Left colon (tissue), 2 donors: ENCODE results near the gene ACP1. TPM values are rescaled to one million over a fixed set of nuclear protein-coding genes. Genes with fewer than 3 reads are reported as not detected.

Source experiments
- ATAC-seq: fragments of 200-7000 bp; cut with Tn5 transposase; one replicate; pipeline ENCODE4 v1.9.1; 2020; ENCODE audit warnings: mild to moderate bottlenecking, moderate library complexity
- DNase-seq, 2 donors: peaks; one replicate each; pipeline ENCODE4 v3.0.0-alpha.2; 2020
- intact Hi-C, 2 donors: fragments of 100-400 bp; cut with DNase I in 1 of 2; cut with micrococcal nuclease in 1 of 2; formaldehyde crosslinking; loops; one replicate each; pipeline versions ENCODE4 v1.11.2 to v1.14.0; 2022; cut with DNase I, micrococcal nuclease
- total RNA-seq, 2 donors: library from RNA; stranded (reverse); fragmentation: NEBNext Ultra II Directional; extraction: Animal tissue kit (Norgen Biotek cat#: 25700); gene quantifications; one replicate each; pipeline ENCODE4 v1.2.1, GENCODE V29; 2021
- donor health status: DM: no; HTN: no; CAD: no.
- donor health status: DM: yes; HTN: yes; CAD: no.

Gene ACP1
- total RNA-seq, 2 donors from 2014 or later: 74.3 to 91.1 TPM

GRCh38 chr2:275466-275865, 10.7 kb downstream of the ACP1 start:
- ATAC-seq (peak; percentile 74), DNase-seq (no peak)
- intact Hi-C loops: no loop called here

DNA sequence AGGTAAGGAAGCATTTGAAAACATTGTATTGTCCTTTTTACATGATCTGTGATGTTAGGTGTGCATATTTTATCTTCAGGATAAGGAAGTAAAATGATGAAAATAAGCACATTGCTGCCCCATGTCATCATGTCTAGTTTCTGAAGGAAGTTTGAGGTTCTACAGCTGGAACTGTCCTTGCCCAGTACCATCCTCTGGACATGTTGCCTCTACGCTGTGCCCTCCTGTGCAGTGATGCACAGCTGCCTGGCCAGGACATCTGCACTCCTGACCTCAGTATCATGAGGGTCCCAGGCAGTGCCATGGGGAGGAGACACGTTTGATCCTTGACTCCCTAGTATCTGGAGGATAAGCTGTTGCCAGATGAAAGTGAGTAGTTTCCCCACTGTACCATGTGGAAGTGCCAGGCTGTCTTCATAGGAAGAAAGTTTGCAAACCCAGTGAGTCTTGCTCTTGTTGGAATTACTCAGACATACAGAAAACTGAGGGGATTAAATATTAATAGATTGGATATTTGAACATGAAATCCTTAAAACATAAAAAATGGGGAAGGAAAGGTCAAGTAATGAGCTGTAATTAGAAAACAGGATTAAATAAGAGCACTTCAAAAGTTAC, 13.7 kb downstream of the ACP1 start:
- intact Hi-C loops: no loop called here
- DNase-seq (no peak), ATAC-seq (no peak)

DNA sequence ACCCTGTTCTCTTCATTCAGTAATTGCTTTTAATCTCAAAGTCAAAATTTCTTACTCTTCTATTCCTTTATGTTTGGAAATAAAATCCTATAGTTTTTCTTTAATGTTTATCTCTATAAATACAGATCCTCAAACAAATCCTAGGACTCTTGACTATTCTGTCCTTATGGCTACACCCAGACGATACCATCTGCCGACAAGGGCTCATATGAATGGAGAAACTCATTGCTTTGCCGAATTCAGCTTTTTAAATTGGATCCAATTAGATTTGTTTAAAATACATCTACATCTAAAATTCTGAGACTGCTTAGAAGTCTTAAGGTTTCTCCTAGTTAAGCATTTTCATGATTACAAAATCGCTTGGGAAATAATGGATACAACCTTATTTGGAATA, 14.2 kb downstream of the ACP1 start:
- intact Hi-C loops: no loop called here
- DNase-seq (no peak), ATAC-seq (no peak)

DNA sequence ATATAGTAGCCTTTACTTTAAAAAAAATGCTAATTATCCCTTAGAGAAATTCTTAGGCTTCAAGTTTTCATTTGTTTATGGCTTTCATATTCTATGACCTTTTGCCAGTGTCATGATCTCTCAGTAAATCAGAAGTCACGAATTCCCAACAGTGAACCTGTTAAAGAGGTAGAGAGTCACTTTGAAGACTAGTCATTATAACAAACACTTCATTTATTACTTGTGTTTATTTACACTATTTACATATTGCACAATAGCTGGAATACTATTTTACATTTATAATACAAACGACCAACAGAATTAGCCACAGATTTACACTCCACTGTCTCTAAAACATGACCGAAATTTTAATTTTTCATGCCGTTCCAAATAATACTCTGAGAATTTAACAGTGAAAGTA, 14.6 kb downstream of the ACP1 start:
- intact Hi-C loops: no loop called here
- ATAC-seq: no peak
- no peak for DNase-seq

DNA sequence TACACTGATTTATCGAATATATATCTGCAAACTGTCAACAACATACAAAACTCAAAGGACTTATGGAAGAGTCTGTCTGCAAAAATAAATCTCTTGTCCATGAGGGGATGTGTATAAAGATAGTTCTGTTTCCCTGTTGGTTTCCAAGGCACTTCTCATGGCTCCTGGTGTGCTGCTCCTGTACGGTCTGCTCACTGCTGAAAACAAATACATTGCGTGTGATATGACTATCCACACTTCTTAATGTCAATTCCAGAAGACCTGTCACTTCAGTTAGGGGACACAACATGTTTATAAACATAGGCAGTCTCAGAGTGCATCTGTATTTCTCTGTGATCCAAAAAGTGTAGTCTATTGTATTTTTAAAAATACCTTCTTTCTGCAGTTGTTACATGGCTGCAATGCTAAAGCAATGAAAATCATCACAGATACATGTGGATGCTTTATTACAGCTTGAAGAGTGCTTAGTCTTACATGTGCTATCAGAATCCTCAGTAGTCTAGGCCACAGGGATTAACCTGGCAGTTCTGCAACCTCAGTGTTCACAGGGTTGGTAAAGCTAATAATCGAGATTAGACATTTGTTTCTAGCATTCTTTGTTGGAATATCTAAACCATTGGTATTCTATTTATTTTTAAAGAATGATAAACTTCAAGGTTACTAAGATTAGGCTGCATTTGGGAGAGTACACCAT, 15.4 kb downstream of the ACP1 start:
- ATAC-seq: no peak
- intact Hi-C loops: no loop called here
- no peak for DNase-seq

DNA sequence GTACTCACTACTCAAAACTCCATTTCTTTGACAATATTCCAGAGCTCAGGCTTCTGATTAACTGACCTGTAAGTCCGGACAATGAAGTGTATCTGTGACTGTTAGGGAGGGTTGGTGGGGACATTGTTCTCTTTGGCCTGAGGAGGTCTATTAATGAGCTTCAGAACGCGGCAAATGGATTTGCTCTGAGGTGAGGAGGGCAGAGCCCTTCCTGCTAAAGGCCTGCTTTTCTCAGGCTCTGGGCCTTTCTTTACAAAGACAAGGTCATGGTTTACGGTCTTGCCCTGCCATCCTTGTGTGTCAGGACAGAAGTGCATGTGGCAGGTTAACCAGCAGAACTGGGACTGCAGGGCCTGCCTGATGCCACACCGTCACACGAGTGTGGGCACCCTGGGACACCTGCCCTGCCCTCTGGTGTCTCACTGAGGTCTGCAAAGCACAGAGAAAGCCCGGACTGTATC, 15.9 kb downstream of the ACP1 start:
- DNase-seq (no peak), ATAC-seq (no peak)
- intact Hi-C loops: no loop called here

DNA sequence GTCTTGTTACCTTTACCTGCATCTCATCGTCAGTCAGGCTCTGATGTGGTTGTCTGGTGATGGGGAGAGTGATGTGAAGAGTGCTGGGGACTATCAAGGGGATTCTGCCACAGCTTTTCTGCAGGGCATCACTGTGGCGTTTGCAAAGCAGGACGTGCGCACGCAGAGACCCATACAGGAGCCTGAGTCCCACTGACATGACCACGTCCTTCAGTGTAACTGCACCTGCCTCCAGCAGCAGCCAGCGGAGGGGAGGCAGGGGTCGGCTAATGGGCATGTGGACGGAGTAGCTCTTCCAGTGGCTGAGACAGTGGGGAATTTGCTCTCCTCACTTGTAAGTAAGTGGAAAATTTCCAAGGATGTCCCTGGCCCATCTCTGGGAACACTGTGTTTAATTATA, 16.6 kb downstream of the ACP1 start:
- ATAC-seq (no peak), DNase-seq (no peak)
- intact Hi-C loops: no loop called here

- DNase-seq (no peak), ATAC-seq (no peak)
- intact Hi-C loops: no loop called here
These were observed 17.9 kb downstream of the ACP1 start for GRCh38 chr2:282371-283263.

DNA sequence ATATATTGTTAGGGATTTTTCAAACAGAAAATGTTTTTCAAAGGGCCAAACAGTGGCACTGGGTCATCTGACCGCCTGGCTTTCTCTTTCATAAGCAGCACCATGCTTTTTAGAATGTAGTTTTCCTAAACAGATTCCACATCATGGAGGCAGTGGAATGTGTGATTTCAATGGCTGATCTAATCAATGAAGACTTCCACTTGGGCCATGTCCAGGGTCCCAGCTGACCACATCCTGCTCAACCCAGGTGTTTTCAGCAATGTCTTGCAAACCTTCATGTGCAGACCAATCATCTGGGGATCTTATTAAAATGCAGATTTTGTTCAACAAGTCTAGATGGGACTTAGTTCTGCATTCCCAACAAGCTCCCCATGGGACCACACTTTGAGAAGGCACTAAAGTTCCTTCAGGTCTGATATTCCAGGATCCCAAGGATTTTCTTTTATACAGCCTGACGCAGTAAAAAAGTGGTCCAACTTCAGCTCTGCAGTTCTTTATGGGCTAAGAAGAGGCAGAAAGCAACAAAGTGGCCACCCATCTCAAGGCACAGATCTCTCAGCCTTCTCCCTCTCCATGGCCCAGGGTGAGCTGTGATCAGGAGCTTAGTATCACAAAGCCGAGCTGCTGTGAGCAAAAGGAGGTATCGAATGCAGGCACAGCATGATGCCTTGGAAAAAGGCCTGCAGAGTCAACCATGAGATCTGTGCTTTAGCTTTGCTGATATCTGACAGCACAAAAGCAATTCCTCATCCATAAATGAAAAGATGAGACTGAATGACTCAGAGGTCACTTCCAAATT, 19.4 kb downstream of the ACP1 start:
- intact Hi-C loops: no loop called here
- ATAC-seq (no peak), DNase-seq (no peak)

DNA sequence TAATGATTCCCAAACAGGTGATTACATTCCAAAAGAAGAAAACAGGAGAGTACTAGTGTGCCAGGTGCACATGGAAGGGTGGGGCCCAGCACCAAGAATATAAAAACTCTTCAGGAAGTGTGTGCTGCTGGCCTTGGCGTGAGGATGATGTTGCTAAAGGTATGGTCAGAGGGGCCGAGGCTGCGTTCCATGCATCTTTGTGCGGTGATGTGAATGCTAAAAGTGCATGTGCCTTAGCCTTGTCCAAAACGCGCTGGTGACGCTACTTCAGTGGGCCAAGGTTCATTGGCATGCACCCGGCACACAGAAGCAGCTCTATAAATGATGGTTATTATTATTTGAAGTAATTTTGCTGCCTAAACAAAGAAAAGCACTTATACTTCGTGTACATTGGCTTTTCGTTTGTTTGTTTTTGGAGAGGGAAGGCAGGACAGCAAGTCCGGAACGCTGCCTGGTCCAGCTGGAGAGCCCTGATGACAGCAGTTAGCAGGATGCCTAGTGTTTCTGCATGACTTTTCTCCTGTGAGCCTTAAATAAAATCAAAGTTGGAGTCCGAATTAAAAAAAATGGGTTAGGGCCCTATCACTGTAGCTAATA, 20.2 kb downstream of the ACP1 start:
- intact Hi-C loops: no loop called here
- DNase-seq: no peak

DNA sequence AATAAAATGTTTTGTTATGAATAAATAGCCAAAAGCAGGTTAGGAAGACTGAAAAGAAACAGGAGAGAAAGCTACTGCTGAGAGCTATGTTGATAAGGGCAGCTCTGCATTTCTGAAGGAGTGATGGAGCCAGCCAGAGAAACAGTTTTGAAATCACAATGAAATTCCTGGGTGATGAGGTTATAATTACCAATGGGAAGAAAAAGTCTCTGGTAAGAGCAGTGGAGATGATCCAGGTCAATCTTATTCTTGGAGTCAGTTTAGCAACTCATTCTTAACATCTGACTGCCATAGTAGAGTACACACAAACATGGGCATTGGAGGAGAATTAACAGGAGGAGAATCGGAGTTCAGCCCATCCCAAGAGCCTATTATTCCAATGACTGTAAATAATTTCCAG, 20.8 kb downstream of the ACP1 start:
- intact Hi-C loops: no loop called here
- DNase-seq (no peak), ATAC-seq (no peak)

More for the DNA sequence above, 20.2 kb downstream of the ACP1 start:
- ATAC-seq: peak; percentile 49

DNA sequence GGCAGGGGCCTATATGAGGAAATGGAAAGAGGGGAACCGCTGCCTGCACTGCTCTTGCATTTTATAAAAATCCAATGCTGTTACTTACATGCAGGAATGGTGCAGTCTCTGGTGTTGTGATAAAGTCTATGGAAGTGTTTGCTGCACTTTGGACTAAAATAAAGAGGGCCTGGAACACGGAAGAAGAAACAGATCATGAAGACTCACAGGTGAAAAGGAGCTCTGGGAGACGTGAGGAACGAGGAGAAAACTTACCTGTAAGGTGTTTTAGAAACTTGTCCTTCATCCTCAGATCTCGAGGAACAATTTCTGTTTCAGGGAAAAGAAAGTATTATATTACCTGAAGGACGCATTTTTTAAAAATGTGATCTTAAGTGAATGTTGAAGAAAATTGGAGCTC, 21.3 kb downstream of the ACP1 start:
- intact Hi-C loops: no loop called here
- DNase-seq (no peak), ATAC-seq (peak; percentile 57)

DNA sequence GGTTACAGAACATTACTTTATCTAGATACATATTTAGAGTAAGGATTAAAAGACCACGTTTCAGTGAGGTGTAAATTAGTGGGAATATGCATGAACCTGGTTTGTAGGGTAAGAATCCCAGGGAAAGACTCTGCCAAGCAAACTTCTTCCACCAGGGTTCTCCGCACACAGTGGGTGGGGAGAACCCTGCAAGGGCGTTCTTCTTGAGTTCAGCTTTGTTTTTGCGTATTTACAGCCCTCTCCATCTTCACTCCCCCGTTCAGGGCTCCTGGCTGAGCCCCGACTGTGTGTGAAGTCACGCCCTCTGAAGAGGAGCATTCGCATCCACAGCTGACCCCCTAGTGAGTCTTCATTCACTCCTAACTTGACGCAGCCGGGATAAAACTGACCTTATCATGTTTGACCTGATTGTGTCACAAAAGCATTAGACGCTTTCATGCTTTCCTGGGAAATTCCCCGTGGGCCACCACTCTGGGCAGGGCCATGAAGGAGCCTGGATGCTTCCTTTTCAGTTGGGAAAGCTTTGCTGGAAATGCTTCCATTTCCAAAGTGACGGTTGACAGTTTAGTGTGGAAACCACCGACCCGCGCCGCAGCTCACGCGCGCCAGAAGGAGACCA, 22.1 kb downstream of the ACP1 start:
- ATAC-seq (no peak), DNase-seq (no peak)
- intact Hi-C loops: no loop called here

GRCh38 chr2:287471-287885, 22.7 kb downstream of the ACP1 start:
- intact Hi-C loops: no loop called here
- peak in 1 of 2 donors; percentile 28 for DNase-seq

GRCh38 chr2:287911-288757, 23.4 kb downstream of the ACP1 start, which contains the start of gene ALKAL2:
ALKAL2 (minus strand) TSS chr2:288091; CDS start chr2:287835, 256 bp downstream.
- ATAC-seq: peak; percentile 5
- peak in 1 of 2 donors; percentile 17 for DNase-seq
- intact Hi-C loops: no loop called here

More at GRCh38 chr2:287471-287885, 22.7 kb downstream of the ACP1 start:
- ATAC-seq: peak; percentile 52

DNA sequence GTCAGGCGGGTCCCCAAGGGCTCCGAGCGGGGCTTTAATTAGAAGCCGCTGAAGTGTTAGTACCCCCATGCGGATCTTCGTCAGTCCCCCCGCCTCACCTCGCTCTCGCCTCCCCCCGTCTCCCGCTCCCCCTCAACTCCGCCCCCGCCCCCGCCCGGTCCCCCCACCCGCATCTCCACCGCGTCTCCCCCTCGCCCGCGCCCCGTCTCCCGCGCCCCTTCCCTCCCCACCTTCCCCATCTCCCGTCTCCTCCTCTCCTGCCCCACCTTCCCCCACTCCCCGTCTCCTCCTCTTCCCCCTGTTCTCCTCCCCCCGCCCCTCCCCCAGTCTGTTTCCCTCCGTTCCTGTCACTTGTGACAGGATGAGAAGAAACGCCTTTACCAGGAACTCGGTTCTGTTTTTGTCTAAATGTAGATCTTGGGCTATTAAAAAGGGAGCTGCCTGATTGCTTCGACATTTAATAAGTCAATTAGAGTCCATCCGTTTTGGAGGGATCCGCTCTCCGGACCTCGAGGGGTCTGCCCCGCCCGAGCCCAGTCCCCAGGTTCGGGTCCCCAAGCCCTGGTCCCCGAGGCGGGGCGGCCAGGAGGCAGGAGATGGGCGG, 24.1 kb downstream of the ACP1 start:
- ATAC-seq (no peak), DNase-seq (no peak)
- intact Hi-C loops: no loop called here
